ENCODE results near the gene PRKAG1. TPM values are rescaled to one million over a fixed set of nuclear protein-coding genes. Genes with fewer than 3 reads are reported as not detected.
A peak's percentile ranks its signal among the peaks of the same experiment; 100 is the strongest.

The PRKAG1 gene
- total and polyA plus RNA-seq, 2 donors (not counting 1 experiment from before 2014, with no cell fraction given): 28.5 to 60.0 TPM

- ChIA-PET POLR2A (interaction anchor here (2.8 kb wide), 1 partner anchor 20 kb away, joined by 12 read pairs; no protein-coding TSS in a partner anchor), CTCF (interaction anchor here (0.5 to 9.0 kb wide), 20 partner anchors 9 to 185 kb away, joined by 3 to 71 read pairs (median 7); partner anchors contain the start of genes ARF3, DDX23, FKBP11 and PRKAG1)
- peak overlapping the region in 3 of 5 experiments; percentile 60 to 86 (median 65) for H3K4me3 ChIP-seq (ENCODE audit: control extremely low read depth in 1 of 5, extremely low read depth in 1 of 5, insufficient read depth in 1 of 5, low read depth in 2 of 5, low read length in 4 of 5)
- ATAC-seq (ENCODE audit: low read depth) (peak; percentile 69), DNase-seq (peak; percentile 90)
- intact Hi-C loops (cut with micrococcal nuclease): loop anchor here (1.0 to 2.0 kb wide), 4 partner anchors 7 to 153 kb away; partner anchors contain the start of gene DDX23
- peaks cover 55 to 56% of the 10 kb centered on the region in 2 donors for H3K4me1 ChIP-seq (ENCODE audit: control insufficient read depth in 2 of 2, insufficient read depth in 2 of 2, low read length in 2 of 2)
- peaks cover 0 to 29% (median 0%) of the 10 kb centered on the region in 3 donors for H3K9me3 ChIP-seq (ENCODE audit: control extremely low read depth in 1 of 3, control insufficient read depth in 2 of 3, insufficient read depth in 1 of 3, low read length in 2 of 3)
- peak overlapping the region; percentile 76 for H3K9ac ChIP-seq (ENCODE audit: low read length)
- H3K36me3 ChIP-seq (replicated peaks in 1 of 2; ENCODE audit: control extremely low read depth in 1 of 2, control insufficient read depth in 1 of 2, extremely low read depth in 1 of 2, insufficient read depth in 2 of 2, low read length in 1 of 2): no peaks in the 10 kb centered on the region
- Mint-ChIP-seq H3K4me1 (peaks cover 57% of the 10 kb centered on the region), H3K27me3 (peaks cover 74% of the 10 kb centered on the region), H3K4me3 (peak overlapping the region; percentile 72), H3K27ac (peak overlapping the region; percentile 73), H3K9me3 (ENCODE audit: insufficient read depth) (no peaks in the 10 kb centered on the region)
- peaks cover 2 to 90% (median 54%) of the 10 kb centered on the region in 4 experiments for H3K27me3 ChIP-seq (replicated peaks in 1 of 4; ENCODE audit: control extremely low read depth in 1 of 4, control insufficient read depth in 3 of 4, insufficient read depth in 4 of 4, low read length in 3 of 4)
- peak; percentile 92 for TF ChIP-seq CTCF (IDR thresholded peaks at IDR 0.05)
- TF ChIP-seq EZH2 (IDR thresholded peaks at IDR 0.05; ENCODE audit: borderline replicate concordance, insufficient read depth, low read depth, low read length, poor library complexity, severe bottlenecking): no peak
- H3K4me2 ChIP-seq (replicated peaks; ENCODE audit: low read depth, low read length, poor library complexity, severe bottlenecking): peak overlapping the region; percentile 99
- WGBS (ENCODE audit: insufficient coverage): 6% methylated on average over 50 of the region's 50 CpGs
- peaks cover 7% of the 10 kb centered on the region for H4K20me1 ChIP-seq (ENCODE audit: control insufficient read depth, insufficient read depth, low read length, poor library complexity, severe bottlenecking)
- no peaks in the 10 kb centered on the region for H3K79me2 ChIP-seq (ENCODE audit: control insufficient read depth, insufficient read depth, low read length)
- H2AFZ ChIP-seq (ENCODE audit: insufficient read depth, low read depth, low read length, poor library complexity, severe bottlenecking): peak overlapping the region; percentile 86
- H3K27ac ChIP-seq (ENCODE audit: low read length in 2 of 2): no peak overlapping the region
Observed at GRCh38 chr12:48977290-48978281, 41.0 kb downstream of the PRKAG1 start.

All from B cell (primary cell).